HFFc6 (cell line): ENCODE measurements around the gene DND1. TPM values are rescaled to one million over a fixed set of nuclear protein-coding genes. Genes with fewer than 3 reads are reported as not detected.
"Not testable (repeated sequence)": the region's sequence is repeated elsewhere in the genome, so short reads cannot be mapped to it uniquely, and the experiment has no call there.

Experiments used
- DNase-seq: peaks from one replicate; pipeline ENCODE4 v3.0.0-alpha.2; 2018
- H3K27ac Mint-ChIP-seq: 2 replicates; pipeline ENCODE4 v1.8.0; 2020; ENCODE audit warnings: mild to moderate bottlenecking, mixed read lengths
- H3K27me3 Mint-ChIP-seq: 2 replicates; pipeline ENCODE4 v1.8.0; 2021; ENCODE audit warnings: mild to moderate bottlenecking, moderate library complexity, mixed read lengths; ENCODE audit not compliant: insufficient read depth
- H3K36me3 Mint-ChIP-seq: 2 replicates; pipeline ENCODE4 v1.8.0; 2021; ENCODE audit warnings: low read depth, mixed read lengths
- H3K4me1 Mint-ChIP-seq: 2 replicates; pipeline ENCODE4 v1.8.0; 2020; ENCODE audit warnings: low read depth, mixed read lengths
- H3K4me3 Mint-ChIP-seq: 2 replicates; pipeline ENCODE4 v1.8.0; 2020; ENCODE audit warnings: mild to moderate bottlenecking, moderate library complexity, mixed read lengths
- H3K9me3 Mint-ChIP-seq: 2 replicates; pipeline ENCODE4 v1.8.0; 2020; ENCODE audit warnings: mild to moderate bottlenecking, mixed read lengths
- CTCF ChIP-seq: fragments of 200-600 bp; sonication (generic); IDR thresholded peaks from 2 replicates; pipeline ENCODE4 v1.5.0; 2021; ENCODE audit warnings: antibody characterized with exemption, mild to moderate bottlenecking
- long read RNA-seq: library from polyadenylated mRNA; unstranded; transcript quantifications from one replicate; pipeline ENCODE4 v2.0.0, GENCODE V29; 2019
- total RNA-seq, 6 experiments: library from RNA; stranded (reverse); fragmentation: NEBNext Ultra II Directional; extraction: Animal tissue kit (Norgen Biotek cat#: 25700); gene quantifications; 2 replicates in 1 of 6; 3 replicates in 5 of 6; pipeline ENCODE4 v1.2.3, GENCODE V29; 2021

DND1 gene
- under 1 TPM; 0.26 to 0.59 (median 0.41) TPM for total RNA-seq
- long read RNA-seq, partial matches to known transcripts: 0 of 2 reads
- long read RNA-seq, other reads (novel, unspliced or antisense): 2 of 2 reads

- peak within 1 kb of the TSS; percentile 22; the same call in 1 of the 2 replicates for H3K27ac Mint-ChIP-seq
- no peak within 1 kb of the TSS for H3K4me3 Mint-ChIP-seq
- no peak for DNase-seq
- H3K27me3 Mint-ChIP-seq: no peaks in the 10 kb centered on the region; the same call in 1 of the 2 replicates
- TF ChIP-seq CTCF: no peak
- H3K36me3 Mint-ChIP-seq: peaks cover 10% of the 10 kb centered on the region; the same call in 1 of the 2 replicates
- H3K4me1 Mint-ChIP-seq: no peaks in the 10 kb centered on the region
- H3K9me3 Mint-ChIP-seq: no peaks in the 10 kb centered on the region
Observed at GRCh38 chr5:140673187-140673976, at the start of gene DND1. TSS of gene DND1 (minus strand) at chr5:140673576. CDS start at chr5:140673542, 34 bp downstream.

- not testable (repeated sequence) for H3K36me3 Mint-ChIP-seq, H3K9me3 Mint-ChIP-seq, DNase-seq, H3K27me3 Mint-ChIP-seq, H3K4me3 Mint-ChIP-seq, H3K27ac Mint-ChIP-seq
- H3K4me1 Mint-ChIP-seq: peaks cover 38% of the 10 kb centered on the region
Observed at GRCh38 chr5:140721395-140721794, 48.0 kb upstream of the DND1 start.

- peaks cover 35% of the 10 kb centered on the region for H3K4me1 Mint-ChIP-seq
- H3K27ac Mint-ChIP-seq, H3K27me3 Mint-ChIP-seq, DNase-seq, H3K9me3 Mint-ChIP-seq, H3K36me3 Mint-ChIP-seq, H3K4me3 Mint-ChIP-seq: not testable (repeated sequence)
Observed at GRCh38 chr5:140720738-140721137, 47.4 kb upstream of the DND1 start.

- Mint-ChIP-seq H3K4me3 (peak overlapping the region; percentile 85), H3K27me3 (peaks cover 5% of the 10 kb centered on the region; the same call in 1 of the 2 replicates), H3K4me1 (peaks cover 33% of the 10 kb centered on the region), H3K9me3 (no peaks in the 10 kb centered on the region), H3K36me3 (no peaks in the 10 kb centered on the region), H3K27ac (peak overlapping the region; percentile 78)
- no peak for TF ChIP-seq CTCF
- no peak for DNase-seq
Observed at GRCh38 chr5:140718266-140718592, 44.9 kb upstream of the DND1 start.

- H3K4me3 Mint-ChIP-seq, H3K36me3 Mint-ChIP-seq, H3K27me3 Mint-ChIP-seq, H3K27ac Mint-ChIP-seq, DNase-seq, H3K9me3 Mint-ChIP-seq: not testable (repeated sequence)
- H3K4me1 Mint-ChIP-seq: peaks cover 45% of the 10 kb centered on the region
Observed at GRCh38 chr5:140716238-140716637, 42.9 kb upstream of the DND1 start.

GRCh38 chr5:140713562-140714094, 40.3 kb upstream of the DND1 start:
- peaks cover 32% of the 10 kb centered on the region for H3K4me1 Mint-ChIP-seq
- H3K27me3 Mint-ChIP-seq: peaks cover 4% of the 10 kb centered on the region; the same call in 1 of the 2 replicates
- no peaks in the 10 kb centered on the region for H3K36me3 Mint-ChIP-seq
- H3K27ac Mint-ChIP-seq: no peak overlapping the region
- no peak overlapping the region for H3K4me3 Mint-ChIP-seq
- no peak for TF ChIP-seq CTCF
- DNase-seq: no peak
- no peaks in the 10 kb centered on the region for H3K9me3 Mint-ChIP-seq

GRCh38 chr5:140711794-140712193, 38.4 kb upstream of the DND1 start:
- peaks cover 25% of the 10 kb centered on the region for H3K4me1 Mint-ChIP-seq
- no peak for TF ChIP-seq CTCF
- H3K9me3 Mint-ChIP-seq: no peaks in the 10 kb centered on the region
- no peak overlapping the region for H3K27ac Mint-ChIP-seq
- H3K27me3 Mint-ChIP-seq: peaks cover 4% of the 10 kb centered on the region; the same call in 1 of the 2 replicates
- DNase-seq: no peak
- peak overlapping the region; percentile 89; the same call in 1 of the 2 replicates for H3K4me3 Mint-ChIP-seq
- H3K36me3 Mint-ChIP-seq: peaks cover 9% of the 10 kb centered on the region
